HG03097 (cell line): ENCODE measurements around the gene KRTAP10-2.
"Not testable (repeated sequence)": the region's sequence is repeated elsewhere in the genome, so short reads cannot be mapped to it uniquely, and the experiment has no call there.

Source experiments
- ATAC-seq: cut with Tn5 transposase; IDR thresholded peaks from one replicate; pipeline ENCODE4 v1.9.1; 2021; ENCODE audit not compliant: unreplicated experiment, low FRiP score

KRTAP10-2 gene

GRCh38 chr21:44503006-44503889, 48.1 kb downstream of the KRTAP10-2 start:
- not testable (repeated sequence) for ATAC-seq

GRCh38 chr21:44502171-44502958, 48.9 kb downstream of the KRTAP10-2 start:
- ATAC-seq = no peak
